AG09319 (cell line): ENCODE results near the gene GTF3C2.
A peak's percentile ranks its signal among the peaks of the same experiment; 100 is the strongest.
"Not testable (repeated sequence)": the region's sequence is repeated elsewhere in the genome, so short reads cannot be mapped to it uniquely, and the experiment has no call there.

ENCODE experiments used
- DNase-seq: peaks from one replicate; pipeline ENCODE4 v3.0.0-alpha.2; 2010; ENCODE audit warnings: low read depth; ENCODE audit errors: extremely low read depth
- CTCF ChIP-seq: IDR thresholded peaks from 2 replicates; pipeline ENCODE4 v1.5.1; 2011; ENCODE audit warnings: low read depth, mild to moderate bottlenecking, inconsistent platforms, low read length, moderate library complexity

GTF3C2 gene

DNA sequence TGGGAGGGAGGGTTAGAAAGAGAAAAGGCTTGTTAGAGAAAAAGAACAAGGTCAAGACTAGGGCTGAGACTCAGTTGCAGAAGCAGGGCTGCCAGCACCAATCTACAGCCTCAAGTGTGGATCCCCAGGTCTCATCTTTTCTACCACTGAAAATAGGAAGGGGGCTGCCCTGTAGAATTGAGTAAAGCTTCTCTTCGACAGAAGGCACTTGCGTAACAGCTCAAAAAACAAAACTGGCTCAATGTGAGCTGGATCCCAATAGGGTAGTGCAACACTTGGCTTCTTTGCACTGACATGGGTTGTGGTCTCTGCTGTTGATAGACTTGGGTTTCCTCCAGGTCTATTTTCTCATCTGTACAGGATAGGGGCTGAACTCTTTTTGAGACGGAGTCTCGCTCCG, 31.8 kb downstream of the GTF3C2 start:
- no peak for DNase-seq
- TF ChIP-seq CTCF: no peak

- TF ChIP-seq CTCF: no peak
- DNase-seq: no peak
Observed at GRCh38 chr2:27323596-27324285, 32.8 kb downstream of the GTF3C2 start.

DNA sequence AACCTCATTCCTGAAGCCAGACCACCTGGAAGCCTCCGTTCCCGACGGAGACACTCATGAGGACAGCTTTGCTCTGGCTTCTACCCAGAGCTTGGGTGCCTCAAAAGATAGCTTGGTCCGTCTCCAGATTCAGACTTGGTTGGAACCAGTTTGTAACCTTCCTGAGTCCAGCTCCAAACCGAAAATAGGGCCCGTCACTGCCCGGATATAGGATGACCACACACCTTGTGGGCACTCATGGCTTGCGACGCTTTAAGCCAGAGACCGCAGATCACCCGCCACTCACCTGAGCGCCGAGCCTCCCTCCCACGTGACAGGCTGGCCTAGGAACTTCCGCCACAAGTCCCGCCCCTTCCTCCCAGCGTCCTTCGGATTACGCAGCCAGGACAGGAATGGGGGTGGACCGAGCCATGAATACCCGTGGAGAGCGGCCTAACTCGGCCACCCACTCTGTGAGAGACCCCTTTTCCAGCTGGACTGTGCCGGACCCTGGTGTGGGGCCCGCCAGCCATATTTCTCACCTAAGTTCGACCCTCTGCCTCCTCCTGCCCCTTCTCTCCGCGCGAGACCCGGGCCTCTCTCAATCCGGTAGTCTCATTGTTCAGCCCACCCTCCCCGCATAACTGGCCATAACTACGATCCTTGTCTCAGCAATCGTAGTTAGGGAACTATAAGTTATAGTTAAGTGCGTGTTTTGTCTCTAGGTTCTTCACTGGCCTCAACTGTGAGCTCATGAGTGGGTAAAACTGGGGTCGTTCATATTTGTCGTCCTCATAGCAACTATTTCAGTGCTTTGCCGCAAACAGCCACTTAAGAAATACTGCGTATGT, 33.6 kb downstream of the GTF3C2 start, which contains the start of gene MPV17:
Gene MPV17 (minus strand): TSS at position 332 of the 830 bp plus-strand sequence. CDS start 580 bp downstream, outside the sequence.
- DNase-seq: peak; percentile 78
- no peak for TF ChIP-seq CTCF

DNA sequence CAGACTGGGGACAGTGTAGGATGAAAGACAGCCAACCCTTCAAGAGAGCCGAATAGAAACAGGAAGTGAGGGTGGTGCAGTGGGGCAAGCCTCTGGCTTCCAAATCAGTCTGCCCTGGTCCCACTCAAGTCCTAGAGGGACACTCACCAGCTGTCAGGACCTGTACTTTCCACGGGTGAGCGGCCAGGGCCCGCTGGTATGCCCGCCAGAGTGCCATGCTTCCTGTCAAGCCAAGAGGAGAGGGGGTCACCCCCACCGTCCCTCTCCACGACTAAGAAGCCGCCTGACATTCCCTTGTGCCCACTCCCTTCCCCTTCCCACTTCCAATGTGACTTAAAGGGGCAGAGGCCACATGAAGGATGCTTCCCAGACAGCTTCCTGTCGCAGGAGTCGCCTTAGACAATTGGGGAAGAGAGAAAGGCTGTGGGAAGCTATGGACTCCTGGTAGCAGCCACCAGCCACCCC, 34.2 kb downstream of the GTF3C2 start:
- no peak for TF ChIP-seq CTCF
- DNase-seq: no peak

DNA sequence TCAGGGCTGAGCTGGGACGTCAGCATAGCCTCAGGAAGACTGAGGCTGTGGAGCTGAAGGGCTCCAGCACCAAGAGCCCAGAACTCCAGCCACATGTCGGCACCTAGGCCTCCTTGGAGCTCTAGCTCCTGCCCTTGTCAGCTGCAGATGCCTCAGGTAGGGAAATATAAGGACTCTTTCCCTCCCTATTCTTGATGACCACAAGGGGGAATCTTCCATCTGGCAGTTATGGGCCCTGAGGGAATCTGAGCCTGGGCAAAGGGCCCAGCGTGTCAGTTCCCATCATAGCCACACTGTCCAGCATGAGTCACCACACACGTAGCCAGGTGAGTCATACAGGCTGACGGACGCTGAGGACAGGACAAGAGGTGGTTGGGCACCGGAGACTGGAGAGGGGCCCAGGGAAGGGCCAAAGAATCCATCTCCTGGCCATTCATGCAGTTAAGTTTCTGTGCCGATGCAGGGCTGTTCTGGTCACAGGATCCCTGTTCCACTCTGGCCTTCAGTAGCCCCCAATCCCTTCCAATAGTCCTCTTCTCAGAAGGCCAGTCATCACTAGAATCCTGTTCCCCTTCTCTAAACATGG, 35.5 kb downstream of the GTF3C2 start:
- DNase-seq: peak; percentile 93
- TF ChIP-seq CTCF: peak; percentile 59

DNA sequence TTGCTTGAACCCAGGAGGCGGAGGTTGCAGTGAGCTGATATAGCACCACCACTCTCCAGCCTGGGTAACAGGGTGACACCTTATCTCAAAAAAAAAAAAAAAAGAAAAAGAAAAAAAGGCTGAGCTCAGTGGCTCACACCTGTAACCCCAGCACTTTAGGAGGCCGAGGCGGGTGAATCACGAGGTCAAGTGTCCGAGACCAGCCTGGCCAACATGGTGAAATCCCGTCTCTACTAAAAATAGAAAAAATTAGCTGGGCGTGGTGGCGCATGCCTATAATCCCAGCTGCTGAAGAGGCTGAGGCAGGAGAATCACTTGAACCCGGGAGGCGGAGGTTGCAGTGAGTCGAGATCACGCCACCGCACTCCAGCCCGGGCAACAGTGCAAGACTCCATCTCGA, 36.7 kb downstream of the GTF3C2 start:
- not testable (repeated sequence) for DNase-seq

- no peak for DNase-seq
- no peak for TF ChIP-seq CTCF
Observed at GRCh38 chr2:27316655-27317412, 39.7 kb downstream of the GTF3C2 start.
